Measurements from ENCODE around the gene SMURF1.

GRCh38 chr7:98988641-98989040 is 155.3 kb downstream of the SMURF1 start:
- no peak for TF ChIP-seq CTCF (IDR thresholded peaks at IDR 0.05; ENCODE audit: low read length)
- no peak for TF ChIP-seq EZH2 (IDR thresholded peaks at IDR 0.05; ENCODE audit: borderline replicate concordance, low read length)
